Measurements from ENCODE around the gene STX8.

The STX8 gene

DNA sequence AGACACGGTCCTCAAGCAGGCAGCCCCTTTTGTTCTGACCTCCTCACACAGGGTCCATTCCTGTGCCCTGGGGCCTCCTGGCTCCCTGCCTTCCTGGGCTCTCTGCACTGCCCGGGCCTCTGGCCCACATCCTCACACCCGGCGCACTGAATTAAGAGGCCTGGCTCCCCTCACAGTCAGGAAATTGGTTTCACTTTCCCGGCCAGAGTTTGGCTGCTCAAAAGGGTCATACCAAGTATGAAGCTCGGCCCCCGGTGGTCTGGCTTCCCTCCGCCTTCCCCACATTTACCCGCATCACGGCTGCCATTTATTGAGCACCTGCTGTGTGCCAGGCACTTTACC, 334.3 kb downstream of the STX8 start:
- peak; percentile 24 to 85 (median 60) for DNase-seq
- intact Hi-C loops (cut with DNase I): no loop called here

DNA sequence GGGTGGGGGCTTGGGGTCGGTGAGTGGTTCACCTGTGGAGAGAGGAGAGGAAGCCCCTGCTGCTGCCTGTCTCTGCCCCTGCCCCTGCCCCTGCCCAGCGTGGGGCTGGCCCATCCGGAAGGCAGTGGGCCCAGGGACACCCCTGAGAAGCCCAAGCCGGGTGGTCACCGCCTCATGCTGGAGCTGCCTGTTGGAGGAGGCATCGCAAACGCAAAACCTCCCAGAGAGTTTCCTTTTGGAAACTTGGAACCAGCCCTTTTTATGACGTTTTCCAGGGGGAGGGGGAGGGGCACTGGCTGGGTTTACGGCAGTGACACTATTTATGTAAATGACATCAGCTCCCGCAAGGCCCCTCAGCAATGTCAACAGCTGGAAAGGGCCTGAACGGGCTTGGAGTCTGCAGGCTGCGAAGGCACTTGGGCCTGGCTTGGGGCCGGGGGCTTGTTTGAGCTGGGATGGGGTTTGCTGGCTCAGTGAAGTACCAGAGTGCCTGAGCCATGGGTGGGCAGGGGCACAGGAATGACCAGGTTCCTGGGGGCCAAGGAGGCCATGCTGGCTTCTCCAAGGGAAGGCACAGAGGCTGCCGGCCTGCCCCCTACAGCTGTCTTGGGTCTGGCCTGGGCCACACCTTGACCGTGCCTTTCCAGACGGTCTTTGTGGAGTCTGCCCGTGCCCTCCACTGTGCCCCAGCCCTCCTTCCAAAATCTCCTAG, 334.8 kb downstream of the STX8 start:
- intact Hi-C loops (cut with DNase I): no loop called here
- peak in 32 of 42 donors; percentile 15 to 82 (median 42) for DNase-seq

DNA sequence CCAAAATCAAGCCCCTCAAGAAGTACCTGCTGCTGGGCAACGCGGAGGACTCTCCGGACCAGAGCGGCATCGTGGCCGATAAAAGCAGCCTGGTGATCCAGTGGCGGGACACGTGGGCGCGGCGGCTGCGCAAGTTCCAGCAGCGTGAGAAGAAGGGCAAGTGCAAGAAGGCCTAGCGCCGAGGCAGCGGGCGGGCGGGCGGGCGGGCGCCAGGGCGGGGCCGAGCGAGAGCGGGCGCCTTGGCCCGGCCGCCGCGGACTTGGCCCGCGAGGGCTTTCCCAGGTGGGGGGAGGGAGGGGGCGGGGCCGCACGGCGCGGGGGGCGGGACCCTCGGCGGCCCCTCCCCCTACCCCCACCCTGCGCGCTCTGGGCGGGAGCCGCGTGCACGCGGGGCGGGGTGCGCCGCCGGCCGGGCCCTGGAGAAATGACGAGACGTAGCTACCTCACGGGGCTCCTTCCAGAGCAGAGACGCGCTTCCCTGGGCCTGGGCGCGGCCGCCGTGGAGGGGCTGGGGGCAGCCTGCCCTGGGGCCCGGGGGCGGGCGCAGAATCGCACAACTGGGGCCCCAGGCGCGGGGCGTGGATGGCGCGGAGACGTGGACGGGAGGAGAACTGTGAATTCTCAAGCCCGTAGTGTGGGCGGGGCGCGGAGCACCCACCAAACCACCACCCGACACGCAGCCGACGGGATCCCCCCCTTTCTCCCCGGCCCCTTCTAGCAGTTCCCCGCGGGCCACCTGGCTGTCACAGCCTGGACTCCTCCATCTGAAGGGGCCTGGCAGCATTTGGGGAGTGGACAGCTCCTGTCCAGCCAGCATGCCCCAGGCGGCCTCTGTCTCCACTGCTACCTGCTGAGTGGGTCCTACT, 335.6 kb downstream of the STX8 start:
- intact Hi-C loops (cut with DNase I): no loop called here
- DNase-seq: peak in 41 of 42 donors; percentile 23 to 80 (median 56)

DNA sequence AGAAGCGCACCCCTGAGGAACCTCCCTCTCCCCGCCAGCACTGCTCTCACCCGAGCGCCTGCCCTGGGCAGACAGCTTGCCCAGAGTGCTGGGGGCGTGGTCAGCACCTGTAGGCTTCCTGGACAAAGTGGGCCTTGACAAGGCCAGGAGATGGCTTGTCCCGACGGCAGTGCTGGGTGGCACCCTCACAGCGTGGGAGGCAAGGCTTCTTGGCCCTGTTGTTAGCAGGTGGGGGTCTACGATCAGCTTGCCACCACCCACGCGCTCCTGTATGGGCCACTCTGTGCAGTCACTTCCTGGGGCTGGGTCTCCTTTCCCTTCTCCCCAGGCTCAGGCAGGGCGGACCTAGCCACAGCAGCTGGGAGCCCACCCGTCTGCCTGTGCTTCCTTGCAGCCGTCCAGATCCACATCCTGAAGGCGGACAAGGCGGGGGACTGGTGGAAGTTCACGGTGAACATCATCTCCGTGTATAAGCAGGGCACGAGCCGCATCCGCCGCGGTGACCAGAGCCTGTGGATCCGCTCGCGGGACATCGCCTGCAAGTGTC, 336.3 kb downstream of the STX8 start:
- intact Hi-C loops (cut with DNase I): no loop called here
- no peak for DNase-seq

DNA sequence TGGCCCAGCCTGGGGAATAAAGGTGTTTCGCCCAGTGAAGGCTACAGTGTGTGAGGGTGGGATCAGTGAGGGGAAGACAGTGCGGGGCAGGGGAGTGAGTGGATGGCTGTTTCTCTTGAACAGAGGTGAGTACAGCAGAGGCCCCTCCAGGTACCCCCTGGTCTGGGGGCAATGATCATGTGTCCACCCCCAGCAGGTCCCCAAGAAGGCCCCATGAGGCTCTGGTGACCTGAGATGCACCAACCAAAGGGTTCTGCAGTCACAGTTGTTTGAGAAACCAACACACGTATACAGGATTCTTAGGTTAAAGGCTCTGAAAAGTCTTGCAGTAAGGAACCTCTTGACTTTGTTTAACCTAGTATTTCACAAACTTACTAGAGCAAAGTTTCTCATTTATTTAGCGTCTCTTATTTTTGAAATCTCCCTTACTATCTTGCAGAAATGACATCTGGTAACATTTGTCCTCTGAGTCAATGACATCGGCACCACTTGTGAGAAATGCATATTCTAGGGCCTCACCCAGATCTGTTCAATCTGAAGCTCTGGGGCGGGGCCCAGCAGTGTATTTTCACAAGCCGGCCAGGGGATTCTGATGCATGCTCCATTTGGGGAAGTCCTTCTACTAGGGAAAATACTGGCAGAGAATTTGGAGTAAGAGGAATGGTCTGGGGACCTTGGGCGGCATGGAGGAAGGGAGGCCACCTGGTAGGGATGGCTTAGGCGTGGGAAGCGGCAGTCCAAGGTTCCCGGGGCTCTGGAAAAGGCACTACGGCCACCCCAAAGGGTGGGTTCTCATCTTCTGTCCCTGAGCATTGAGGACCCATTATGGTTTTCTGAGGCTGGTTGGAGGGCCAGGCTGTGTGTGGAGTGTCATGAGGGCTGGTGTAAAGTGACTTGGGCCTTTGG, 337.0 kb downstream of the STX8 start:
- no peak for DNase-seq
- intact Hi-C loops (cut with DNase I): no loop called here

DNA sequence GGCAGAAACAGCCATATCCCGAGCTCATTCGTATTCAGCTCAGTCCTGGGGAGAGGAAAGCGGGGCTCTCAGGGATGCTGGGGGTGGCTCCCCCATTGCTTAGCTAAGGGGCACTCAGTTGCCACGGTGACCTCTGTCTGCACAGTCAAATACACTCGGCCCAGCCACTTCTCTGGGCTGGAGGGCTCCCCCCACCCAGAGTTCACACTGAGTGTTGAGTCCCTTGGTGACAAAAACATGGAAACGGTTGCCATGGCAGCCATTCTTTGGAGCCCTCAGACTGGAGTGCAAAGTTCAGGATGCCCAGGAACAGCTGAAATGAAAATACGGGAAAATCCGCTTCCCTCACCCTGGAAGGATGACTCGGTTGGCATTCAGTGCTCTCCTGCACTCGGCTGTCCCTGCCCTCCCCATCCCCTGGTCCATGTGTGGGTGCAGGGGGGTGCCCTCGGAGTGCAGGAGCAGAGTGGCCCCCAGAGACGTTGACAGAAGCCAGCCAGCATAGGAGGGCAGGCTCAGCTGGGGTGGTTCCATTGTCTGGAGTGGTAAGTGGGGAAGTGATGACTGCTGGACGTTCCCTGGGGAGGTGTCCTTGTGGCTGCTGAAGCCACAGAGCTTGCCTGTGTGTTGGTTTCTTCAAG, 337.8 kb downstream of the STX8 start:
- peak in 21 of 42 donors; percentile 15 to 75 (median 42) for DNase-seq
- intact Hi-C loops (cut with DNase I): no loop called here

DNA sequence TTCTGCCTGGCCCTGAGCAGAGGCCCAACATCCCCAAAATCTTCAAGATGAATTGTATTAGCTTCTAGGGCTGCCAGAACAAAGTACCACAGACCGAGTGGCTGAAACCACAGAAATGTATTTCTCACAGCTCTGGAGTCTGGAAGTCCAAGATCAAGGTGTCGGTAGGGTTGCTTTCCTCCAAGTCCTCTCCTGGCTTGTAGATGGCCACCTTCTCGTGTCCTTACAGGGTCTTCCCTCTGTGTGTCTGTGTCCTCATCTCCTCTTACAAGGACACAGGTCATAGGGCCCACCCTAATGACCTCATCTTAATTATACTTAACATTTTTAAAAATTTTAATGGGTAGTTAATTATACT, 338.6 kb downstream of the STX8 start:
- intact Hi-C loops (cut with DNase I): no loop called here
- no peak for DNase-seq

DNA sequence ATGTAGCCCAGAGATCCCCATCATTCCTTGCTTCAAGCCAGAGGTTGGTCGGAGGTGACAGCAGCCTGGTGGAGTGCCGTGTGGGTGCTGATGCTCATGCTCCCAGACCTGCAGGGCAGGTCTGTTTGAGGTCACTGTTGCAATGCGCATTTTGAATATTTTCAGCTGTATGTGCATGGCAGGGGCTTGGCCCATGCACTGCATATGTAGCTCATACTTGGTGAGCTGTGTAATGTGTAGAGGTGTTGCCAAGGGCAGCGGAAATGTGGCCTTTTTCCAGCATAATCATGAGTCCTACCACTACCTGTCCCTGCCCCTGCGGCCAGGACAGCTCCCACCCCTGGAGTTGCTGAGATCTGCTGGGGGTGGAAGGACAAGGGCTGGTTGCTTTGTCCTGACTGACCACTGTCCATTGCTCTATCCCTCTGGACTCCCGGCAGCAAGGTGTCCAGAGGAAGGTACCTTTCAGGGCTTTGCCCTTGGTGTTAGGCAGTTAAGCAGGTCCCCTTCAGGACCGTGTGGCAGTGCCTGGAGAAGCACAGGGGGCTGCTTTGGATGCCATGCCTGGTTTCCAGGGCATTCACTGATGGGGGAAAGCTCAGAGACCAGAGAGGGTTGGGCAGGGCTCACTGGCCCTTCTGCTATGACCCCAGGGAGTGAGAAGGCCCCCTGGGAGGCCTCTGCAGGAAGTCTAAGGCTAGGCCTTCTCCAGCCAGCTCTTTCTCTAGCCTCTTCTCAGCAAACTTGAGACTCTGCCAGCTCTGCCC, 339.2 kb downstream of the STX8 start:
- intact Hi-C loops (cut with DNase I): no loop called here
- no peak for DNase-seq

DNA sequence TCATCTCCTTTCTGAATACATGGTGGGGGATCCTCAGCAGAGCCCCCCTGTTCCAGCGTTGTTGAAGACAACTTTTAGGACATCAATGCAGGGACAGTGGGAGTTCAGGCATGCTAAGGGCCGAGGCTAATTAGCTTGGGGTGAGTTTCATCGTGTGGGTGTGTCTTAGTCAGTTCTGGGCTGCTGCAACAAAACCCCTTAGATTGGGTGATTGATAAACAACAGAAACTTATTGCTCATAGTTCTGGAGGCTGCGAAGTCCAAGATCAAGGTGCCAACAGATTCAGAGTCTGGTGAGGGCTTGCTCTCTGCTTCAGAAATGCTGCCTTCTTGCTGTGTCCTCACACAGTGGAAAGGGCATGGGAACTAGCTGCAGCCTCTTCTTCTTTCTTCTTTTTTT, 340.3 kb downstream of the STX8 start:
- no peak for DNase-seq

DNA sequence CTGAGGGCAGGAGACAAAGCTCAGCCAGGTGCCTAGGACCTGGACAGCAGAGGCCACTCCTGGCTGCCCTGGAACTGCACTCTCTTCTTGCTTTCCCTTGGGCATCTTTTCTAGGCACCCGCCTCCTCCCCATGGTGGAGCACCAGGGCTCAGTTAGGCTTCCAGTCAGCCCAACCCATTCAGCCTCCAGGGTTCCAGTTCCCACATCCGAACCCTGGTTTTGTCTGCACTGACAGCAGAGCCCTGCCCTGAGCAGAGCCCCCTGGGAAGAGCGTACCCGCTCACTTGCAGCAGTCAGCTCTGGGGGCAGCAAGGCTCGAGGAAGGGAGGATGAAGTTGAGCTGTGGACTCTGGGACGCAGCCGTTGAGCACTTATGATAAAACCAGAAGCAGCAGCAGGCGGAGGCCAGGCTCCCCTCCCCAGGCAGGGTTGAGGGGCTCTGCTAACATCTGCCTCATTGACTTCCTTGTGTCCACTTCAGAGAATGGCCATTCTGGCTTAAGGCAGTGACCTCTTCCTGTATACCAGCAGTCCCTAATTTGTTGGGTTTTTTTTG, 341.2 kb downstream of the STX8 start:
- no peak for DNase-seq
- intact Hi-C loops (cut with DNase I): no loop called here

More for the DNA sequence above, 340.3 kb downstream of the STX8 start:
- intact Hi-C loops (cut with DNase I): no loop called here

DNA sequence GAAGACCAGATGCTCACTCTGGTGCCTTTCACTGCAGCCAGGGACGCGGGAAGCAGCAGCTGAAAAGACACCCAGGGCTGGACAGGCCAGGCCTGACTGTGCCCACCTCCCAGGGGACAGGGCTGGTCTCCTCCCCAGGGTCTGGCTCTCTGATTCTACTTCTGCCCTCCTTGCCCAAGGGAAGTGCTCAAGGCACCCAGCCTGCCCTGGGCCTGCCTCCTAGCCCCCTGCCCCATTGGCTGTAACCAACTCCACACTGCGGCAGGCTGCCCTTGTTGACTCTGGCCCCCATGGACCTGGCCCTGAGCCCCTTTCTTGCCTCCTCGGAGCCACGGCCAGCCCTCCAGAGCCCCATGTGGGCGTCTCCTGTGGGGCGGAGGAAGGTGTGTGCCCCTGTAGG, 341.9 kb downstream of the STX8 start:
- intact Hi-C loops (cut with DNase I): no loop called here
- no peak for DNase-seq

DNA sequence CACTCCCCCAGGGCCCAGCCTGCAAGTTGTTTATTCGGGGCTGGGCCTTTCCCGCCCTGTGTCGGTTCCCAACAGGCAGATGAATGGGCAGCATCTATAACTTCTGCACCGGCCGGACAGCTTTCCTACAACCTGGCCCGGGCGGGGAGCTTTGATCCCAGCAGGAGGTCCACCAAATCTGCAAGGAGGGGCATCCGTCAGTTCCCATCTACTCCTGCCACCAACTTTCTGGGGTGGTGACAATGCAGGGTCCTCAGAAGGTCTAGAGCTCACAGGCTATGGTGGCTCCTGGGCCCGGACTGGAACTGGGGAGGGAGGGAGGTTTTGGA, 342.4 kb downstream of the STX8 start:
- intact Hi-C loops (cut with DNase I): no loop called here
- no peak for DNase-seq

DNA sequence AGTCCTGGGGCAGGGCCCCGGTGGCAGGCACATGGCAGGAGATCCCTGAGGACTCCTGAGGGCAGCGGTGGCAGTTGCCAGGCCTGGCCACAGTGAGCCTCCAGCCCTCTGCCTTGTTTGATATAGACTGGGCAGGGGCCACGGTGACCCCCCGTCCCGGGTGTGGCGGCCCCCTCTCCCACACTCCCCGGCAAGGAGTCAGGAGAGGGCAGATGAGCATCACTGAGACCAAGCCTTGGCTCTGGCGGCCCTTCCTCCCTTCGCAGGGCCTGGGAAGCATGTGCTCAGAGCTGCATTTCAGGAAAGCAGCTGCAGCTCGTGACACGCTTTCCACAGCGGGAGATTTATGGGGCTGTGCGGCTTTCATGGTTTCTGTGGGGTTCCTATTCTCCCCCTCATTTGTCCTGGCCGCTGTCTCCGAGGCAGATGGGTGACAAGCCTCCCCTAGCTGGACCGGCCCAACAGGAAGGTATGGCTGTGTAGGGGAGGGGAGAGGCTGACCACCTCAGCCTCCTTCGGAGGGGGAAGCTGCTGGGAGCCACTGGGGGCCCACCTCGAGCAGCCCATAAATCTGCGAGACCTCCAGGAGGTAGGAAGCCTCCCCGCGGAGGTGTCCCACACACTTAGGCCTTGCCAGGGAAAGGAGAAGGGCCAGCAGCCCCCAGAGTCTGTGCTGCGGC, 342.9 kb downstream of the STX8 start:
- intact Hi-C loops (cut with DNase I): no loop called here
- no peak for DNase-seq

DNA sequence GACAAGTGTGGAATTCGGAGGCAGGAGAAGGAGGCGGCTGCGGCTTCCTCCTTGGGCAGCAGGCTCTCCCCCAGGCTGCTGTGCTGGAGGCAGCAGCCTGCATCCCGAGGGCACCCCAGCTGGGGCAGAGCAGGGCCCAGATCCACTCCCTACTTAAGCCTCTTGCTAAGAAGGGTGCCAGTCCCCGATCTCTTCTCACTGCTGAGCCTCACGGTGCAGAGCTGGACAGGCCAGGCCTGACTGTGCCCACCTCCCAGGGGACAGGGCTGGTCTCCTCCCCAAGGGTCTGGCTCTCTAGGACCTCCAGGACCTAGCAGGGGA, 343.5 kb downstream of the STX8 start:
- intact Hi-C loops (cut with DNase I): no loop called here
- DNase-seq: no peak

DNA sequence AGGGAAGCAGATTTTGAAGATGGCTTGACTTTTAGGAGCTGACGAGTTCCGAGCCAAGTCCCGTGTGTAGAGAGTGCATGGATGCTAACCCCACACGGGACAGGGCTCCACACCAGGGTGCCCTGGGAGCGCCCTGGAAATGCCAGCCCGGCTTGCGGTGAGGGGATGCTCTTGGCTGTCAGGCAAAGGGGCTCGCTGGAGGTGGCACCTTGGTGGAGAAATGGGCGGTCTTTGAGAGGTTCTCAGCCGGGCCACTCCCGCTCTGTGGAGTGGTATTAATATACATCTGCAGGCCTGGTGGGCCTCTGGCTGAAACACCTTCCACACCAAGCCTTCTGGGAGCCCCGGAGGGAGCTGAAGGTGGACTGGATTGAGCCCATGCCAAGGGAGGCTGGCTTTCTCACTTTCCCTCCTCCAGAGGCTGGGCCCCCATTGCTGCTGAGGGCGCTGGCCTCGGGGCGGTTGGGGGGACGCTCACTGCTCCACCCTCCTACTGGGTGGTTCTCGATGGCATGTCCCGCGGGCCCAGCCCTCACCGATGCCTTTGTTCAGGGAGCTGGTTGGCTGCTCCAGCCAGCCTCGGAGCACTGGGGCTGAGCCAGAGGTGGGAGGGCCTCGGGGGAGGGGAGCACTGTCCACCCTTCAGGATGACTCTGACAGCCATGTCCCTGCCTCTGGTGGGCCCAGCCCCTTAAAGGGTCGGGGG, 344.0 kb downstream of the STX8 start:
- intact Hi-C loops (cut with DNase I): no loop called here
- no peak for DNase-seq

DNA sequence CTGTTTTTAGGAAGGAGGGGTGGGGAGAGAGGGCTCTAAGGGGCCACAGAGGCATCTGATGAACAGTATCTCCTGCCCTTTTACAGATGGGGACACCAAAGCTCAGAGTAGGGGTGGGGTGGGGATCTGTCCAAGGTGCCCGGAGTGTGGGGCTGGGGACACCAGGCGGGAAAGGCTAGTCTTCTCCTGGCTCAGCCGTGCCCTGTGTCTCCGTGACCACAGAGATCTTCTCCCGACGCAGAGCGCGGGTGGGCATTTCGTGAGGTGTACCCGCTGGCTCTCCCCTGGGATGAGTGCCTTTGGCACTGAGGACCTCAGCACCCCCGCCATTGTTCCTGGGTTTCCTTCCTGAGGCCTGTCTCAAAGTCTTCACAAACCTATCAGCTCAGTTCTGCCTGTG, 344.8 kb downstream of the STX8 start:
- intact Hi-C loops (cut with DNase I): no loop called here
- no peak for DNase-seq

DNA sequence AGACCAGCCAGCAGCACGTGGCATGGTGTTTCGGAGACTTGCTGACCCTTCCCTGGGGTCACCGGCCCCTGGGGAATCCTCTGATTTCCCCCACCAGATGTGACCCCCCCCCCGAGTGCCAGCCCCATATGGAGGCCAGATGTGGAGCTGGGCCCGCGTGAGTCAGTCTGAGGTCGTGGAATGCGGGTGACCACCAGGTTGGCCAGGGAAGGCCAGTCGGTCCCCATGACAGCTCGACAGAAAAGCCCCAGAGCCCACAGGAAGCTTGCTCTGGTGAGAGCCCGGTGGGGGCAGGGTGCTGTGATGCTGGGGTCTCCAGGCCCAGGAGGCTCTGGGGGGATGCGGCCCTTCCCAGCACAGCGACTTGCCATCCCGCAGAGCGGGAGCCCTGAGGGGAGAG, 345.3 kb downstream of the STX8 start:
- no peak for DNase-seq
- intact Hi-C loops (cut with DNase I): no loop called here
